Measurements from ENCODE around the gene USP24. TPM values are rescaled to one million over a fixed set of nuclear protein-coding genes. Genes with fewer than 3 reads are reported as not detected.

Gene USP24
- total RNA-seq, 1 donor from 2014 or later: 79.9 TPM

DNA sequence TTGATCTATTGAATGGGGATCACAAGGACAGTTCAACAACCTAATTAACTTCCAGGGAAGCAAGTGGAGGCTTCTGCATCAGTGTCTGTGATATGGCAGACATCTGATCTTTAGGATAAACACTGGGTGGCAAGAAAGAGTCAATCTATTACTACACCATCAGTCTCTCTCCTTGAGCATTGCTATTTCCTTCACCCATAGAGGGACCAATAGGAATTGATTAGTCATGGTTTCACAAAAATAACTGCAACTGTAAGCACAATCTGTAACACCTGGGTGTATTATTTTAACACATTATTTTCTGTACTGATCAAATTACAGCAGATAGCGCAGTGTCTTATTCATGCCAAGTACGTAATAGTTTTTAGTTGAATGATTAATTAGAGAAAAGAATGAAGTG is 50.3 kb downstream of the USP24 start:
- no peak for DNase-seq (ENCODE audit: low read depth)

DNA sequence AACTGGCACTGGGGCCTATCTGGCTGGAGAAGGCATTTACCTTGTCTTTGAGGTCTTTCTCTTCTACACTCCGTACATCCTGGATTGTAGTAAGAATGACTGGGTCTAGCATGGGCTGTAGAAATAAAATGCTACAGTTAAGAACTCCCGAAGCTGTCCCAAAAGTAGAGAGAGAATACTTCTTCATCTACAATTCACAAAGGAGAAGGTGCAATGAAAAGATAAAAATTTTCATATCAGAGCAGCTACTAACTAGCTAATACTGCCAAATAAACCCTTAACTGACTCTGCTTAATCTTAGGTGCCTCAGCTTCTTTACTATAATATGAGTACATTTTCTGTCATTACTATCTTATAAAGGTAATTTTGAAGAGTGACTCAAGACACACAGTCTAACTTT is 55.6 kb downstream of the USP24 start:
- DNase-seq (ENCODE audit: low read depth): no peak

DNA sequence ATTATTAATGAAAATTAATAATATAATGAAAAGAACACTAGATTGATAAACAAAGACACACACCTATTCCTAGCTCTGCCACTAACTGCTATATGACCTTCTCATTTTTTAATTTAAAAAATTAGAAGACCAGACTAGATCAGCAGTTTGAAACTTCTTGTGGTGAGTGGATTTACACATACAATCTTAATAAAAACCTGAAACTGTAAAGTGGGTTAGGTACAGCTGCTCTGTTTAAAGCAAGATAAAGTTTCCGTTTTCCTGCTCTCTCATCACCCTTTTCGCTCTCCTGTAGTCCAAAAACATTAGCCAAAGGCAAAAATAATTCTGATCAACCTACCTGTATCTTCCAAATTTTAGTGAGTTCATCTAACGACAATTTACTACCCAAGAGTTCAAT is 58.6 kb downstream of the USP24 start:
- DNase-seq (ENCODE audit: low read depth): no peak

DNA sequence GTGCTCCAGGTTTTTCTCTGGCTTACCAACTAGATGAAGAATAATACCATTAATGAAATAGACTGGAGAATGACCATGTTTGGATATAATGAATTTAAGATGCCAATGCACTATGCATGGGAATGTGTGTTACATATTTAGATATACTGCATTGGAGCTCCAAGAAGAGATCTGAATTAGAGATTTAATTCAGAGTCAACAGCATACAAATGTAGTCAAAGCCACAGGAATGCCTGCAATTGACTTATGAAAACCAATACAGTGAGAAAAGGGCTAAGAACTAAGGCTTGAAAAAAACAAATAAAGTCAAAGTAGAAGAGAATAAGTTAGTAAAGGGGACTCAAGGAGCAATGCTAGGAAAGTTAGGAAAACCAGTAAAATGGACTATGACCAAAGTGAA is 59.1 kb downstream of the USP24 start:
- DNase-seq (ENCODE audit: low read depth): no peak

DNA sequence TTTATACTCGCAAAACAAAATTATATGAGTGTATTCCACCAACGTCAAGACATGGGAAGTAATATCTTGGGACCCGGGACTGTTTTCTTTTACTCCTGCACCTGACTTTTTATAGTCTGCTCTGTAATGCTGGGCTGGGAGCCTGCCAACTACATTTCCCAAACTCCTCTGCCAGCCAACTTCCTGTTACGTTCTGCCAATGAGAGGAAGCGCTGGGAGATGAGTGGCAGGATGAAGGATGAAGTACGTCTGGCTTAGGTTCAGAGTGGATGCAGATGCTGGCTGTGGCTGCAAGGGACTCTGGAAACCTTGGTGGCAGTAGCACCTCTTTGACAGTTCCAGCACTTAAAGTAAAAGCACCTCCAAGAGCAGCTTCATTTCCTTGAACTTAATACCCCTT is 59.6 kb downstream of the USP24 start:
- DNase-seq (ENCODE audit: low read depth): no peak

DNA sequence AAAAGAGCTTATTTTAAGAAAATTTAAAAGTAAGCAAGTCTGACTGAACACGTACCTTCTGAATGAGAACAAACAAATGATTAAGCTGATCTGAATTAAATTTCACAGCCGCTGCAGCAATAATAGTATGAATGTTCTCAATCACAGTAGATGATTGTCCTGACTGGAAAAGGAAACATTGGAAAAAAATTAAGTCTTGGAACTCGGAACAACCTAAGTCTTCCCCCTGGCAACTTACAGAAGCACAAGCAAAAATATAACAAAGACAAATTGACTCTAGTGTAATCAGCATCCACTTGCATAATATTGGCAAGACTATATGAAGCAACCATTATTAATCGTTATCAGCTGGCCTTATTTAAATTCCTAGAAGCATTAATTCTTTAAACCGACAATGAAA is 60.5 kb downstream of the USP24 start:
- DNase-seq (ENCODE audit: low read depth): no peak

DNA sequence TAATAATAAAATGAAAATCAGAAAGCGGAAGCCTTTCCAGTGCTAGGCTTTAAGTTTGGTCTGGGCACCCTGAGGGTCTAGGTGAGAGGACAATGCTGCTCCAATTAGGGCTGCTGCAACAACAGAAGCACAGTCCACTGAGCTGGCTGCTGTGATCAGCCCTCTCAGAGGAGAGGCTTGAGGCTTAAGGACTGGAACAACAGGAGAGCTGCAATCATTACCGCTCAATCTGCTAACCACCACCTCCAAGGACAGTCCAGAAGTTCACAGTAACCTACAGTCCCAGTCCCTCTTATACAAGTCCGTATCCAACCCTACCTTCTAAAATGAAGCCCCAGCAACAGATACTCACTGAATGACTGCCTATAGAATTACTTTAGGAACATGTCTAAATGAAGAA is 62.1 kb downstream of the USP24 start:
- no peak for DNase-seq (ENCODE audit: low read depth)

DNA sequence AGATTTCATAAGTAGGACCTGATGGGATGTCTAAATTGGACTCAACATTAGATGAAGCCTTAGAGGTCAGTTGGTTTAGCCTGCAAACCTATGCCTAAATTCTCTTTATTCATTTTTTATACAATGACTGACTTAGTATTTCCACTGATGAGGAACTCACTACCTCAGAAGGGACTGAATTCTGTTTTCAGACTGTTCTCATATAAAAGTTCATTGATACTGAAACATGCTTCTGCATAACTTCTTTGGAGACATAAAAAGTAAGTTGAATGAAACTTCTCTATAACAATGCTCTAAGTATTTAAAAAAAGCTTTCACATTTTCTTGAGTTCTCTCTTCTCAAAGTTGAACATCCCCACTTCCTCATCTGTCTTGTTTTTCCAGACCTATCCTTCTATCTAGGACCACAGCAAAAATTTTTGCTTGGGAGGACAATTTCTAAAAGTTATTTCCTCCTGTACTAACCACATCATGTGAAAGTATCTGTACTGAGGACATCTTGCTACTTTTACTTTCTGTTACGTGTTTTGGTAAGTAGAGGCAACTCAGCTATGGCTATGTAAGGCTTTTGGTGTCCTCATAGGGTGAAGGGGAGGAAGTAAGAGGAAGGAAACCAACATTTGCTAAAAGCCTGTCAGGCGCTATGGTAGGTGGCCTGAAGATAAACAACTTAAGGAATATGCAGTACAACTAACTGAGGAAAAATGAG is 64.1 kb downstream of the USP24 start:
- DNase-seq (ENCODE audit: low read depth): no peak

DNA sequence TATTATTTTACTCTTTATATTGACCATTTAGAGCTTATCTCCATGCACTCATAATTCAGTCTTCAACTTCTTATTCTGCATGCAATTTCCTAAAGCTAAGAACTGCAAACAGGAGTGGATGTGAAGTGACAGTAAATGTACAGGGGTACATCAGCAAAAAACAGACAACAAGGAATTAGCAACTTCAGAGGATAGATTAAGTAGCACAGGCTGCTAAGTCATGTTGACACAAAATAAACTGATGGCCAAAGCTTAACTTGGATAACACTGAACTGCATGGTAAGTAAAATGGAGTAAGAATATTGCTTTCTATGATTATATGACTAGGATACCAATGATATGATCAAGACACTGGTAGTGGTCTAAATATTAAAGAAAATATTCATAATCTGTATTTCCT is 66.5 kb downstream of the USP24 start:
- no peak for DNase-seq (ENCODE audit: low read depth)

DNA sequence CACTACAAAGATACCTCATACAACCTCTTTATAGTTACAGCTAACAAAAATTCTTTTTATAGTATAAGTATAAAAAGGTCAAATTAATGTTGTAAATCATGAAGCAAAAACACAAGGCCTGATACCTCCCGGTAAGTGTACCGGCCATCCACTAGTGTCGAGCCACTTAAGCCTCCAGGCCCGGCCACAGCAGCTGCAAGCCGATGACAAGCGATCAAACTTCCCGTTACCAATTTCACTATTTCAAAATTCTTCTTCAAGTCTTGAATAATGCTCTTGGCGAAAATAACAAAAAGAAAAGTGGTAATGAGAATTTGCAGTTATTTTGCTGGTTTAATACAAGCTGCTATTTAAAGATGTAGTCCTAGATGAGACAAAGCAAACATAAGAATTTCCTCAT is 67.6 kb downstream of the USP24 start:
- no peak for DNase-seq (ENCODE audit: low read depth)

DNA sequence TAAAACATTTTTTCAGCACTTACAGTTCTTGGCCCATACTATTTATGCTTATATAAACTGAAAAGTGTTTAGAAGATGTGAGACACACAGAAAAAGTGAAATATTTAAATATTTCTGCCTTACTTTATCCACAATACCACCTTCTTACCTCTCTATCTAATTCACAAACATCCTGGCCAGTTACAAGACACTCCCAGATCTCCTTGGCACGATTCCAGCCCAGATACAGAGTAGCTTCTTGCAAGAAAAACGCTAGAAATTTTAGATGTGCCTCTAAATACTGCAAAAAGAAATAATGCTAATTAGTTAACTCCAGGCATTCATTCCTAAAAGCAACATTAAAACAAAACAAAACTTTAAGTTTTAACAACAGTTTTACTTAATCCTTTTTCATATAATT is 68.4 kb downstream of the USP24 start:
- DNase-seq (ENCODE audit: low read depth): no peak

DNA sequence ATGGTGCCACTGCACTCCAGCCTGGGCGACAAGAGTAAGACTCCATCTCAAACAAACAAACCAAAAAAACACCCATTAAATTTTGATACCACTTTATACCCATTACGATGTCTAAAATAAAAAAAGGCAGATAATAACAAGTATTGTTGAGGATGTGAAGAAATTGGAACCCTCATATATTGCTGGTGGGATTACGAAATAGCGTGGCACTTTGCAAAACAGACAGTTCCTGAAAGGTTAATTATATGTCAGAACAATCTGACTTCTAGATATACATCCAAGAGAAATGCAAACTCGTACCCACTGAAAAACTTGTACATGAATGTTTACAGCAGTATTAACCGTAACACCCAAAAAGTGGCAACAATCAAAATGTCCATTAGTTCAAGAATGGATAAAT is 70.3 kb downstream of the USP24 start:
- no peak for DNase-seq (ENCODE audit: low read depth)

DNA sequence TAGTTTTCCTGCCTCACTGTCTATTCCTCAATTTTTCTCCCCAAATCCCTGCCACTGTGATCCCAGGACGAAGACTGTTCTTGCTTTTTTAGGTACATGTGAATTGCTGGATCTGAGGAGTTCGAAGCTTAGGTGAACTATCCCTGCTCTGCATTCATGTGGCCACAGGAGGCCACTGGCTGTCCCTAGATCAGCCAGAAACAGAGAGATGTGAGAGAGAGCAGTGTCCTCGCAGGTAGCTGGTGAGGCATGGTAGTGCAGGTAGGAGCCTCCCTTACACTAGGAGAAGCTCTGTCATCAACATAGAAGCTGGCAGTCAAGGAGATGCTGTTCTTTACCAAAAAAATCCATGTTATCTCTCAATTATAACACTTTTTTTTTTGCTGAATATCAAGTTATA is 71.5 kb downstream of the USP24 start:
- no peak for DNase-seq (ENCODE audit: low read depth)

DNA sequence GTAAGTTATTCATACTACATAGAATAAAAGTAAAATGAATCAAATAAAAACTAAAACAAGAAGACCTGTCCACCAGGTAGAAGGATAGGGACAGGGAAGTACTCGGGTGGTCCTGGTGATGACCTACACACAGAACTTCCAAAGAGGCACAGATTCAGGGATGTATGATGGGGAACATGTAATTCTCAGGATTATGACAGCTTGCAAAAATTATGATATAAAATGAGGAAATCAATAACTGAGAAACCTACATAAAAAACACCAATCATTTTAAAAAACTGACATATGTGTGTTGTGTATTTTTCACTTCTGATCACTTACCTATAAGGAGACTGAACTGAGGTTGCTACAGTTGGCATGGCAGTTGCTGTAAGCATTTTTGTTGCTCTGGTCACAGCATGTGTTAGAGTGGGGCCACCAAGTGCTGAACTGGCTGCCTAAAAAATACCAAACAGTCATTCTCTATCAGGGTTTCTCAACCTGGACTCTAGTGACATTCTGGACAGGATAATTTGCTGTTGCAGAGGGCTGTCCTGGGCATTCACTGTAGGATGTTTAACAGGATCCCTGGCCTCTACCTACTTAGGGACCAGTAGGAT is 73.8 kb downstream of the USP24 start:
- no peak for DNase-seq (ENCODE audit: low read depth)

DNA sequence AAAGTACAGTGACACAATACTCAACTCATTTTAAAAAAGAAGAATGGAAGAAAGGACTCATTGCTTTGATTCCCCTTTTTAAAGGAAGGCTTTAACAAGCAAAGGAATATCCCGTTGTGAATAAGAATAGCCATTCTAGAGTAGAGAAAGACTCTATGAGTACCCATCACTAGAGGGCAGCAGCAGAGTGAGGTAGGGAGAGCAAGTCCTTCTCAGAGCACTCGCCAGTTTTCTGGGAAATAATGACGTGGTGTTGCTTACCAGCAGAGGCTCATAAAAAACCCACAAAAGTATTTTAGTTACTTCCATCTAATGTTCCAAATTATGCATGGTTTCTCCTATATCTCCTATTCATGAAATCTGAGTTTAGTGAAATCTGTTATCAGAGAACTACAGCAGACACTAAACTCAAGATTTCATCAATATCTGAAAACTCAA is 74.6 kb downstream of the USP24 start:
- DNase-seq (ENCODE audit: low read depth): peak; percentile 87

DNA sequence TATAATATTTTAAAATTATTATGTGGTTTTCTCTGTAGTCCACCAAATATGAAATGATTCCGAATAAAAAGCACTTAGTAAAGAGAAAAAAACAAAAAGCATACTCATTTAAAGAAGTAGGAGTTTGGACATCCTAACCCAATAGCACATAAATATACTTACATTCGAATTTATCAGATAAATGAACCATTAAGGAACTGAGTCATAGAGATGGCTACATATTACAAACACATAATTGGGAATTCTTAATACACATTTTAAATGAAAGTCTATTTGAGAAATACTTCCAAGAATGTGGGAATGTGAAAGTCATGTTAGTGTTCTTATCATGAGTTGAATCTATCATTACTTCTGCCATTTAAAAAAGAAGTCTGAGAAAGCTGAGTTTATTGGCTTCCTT is 75.0 kb downstream of the USP24 start:
- no peak for DNase-seq (ENCODE audit: low read depth)

DNA sequence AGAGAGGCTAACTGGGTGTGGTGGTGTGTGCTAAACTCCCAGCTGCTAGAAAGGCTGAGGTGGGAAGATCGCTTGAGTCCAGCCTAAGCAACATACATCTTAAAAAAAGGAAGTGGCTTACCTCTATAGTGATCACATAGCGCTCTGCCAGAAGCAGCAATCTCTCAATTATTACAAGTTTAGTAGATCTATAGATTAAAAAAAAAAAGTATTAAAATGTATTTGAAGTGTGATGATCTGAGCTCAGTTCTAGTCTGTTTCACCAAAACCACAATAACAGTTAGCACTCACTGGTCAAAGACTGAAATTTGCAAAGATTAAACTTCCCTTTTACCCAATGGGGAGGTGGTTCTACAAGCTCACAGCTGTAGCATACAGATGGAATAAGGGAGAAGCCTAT is 76.3 kb downstream of the USP24 start:
- DNase-seq (ENCODE audit: low read depth): no peak

DNA sequence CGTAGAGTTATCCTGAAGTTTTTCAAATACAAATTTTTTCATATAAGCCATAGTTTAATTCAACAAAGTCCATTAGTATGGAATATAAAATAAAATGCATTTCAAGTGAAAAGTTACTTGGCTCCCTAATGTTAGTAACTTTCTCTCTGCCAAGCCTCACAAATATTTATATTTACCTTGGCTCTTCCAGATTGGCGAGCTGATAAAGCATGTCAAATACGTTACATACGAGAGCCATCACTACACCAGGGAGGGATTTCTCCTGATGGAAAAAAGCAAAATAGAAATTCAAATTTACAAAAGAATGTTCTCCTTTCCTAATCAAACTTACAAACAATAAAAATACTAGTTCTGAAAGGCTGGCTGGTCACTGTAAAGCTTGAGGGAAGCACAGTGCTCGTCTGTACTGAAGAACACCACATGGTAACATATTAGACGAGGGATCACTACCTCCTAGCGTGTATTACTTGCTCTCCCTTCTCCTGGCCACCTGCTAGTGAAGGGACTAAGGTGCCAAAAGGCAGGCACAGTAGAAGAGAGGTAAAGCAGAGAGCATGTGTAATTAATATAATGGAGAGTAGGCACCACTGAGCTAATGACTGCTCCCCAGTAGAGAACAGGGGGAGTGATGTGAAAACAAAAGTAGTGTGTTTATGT is 80.9 kb downstream of the USP24 start:
- DNase-seq (ENCODE audit: low read depth): no peak

DNA sequence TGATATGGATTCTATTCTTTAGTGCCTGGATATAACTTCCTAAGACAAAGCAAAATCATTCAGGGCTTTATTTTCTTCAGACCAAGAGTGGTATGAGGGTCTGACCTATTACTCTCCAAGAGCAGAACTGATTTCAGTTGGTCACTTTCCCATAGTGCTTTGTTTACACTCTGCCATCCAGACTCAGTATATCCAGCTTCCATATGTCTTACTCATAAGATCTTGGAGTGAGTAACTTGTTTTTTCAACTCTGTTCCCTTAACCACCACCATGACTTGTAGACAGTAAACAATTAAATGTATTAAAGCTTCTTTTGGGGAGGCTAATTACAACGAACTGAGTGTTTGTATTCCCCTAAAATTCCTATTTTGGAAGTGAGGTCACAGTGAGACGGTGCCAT is 83.4 kb downstream of the USP24 start:
- peak; percentile 83 for DNase-seq (ENCODE audit: low read depth)

DNA sequence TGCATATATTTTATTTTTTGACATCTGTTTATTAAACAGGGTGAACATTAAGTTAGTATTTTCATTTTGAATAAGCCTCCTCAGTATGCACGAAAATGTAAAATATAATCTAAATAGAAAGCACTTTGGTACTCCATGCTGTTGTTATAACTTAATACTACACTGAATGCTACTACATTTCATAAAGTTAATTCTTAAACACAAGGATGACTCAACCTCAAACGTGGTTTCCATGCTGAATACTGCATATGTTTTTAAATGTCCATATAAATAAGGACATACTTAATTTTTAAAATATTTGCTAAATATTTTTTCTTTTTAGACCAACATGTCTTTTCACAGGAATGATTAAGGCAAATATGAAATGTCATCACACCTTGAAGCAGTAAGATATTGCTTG is 83.9 kb downstream of the USP24 start:
- DNase-seq (ENCODE audit: low read depth): peak; percentile 70

DNA sequence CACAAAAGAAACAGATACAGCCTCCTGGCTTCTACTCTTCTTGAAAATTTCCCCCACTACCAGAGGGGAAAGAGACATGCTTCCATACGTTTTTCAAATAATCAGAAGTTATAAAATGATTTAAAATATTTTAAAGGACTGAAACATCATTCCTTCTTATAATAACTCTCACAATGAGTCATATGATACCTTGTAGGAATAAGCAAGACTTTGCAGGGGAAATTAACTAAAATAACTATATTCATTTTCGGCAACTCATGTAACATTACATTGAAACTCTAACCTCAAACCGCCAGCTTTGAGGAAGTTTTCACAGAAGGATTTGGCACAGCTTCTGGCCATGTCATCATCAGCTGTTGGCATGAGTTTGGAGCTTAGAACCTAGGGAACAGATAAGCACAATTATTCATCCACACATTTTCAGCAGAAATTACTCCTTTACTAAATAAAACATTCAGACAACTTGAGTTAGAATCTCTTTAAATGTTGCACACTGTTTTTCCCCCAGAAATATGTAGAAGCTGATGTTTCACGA is 85.9 kb downstream of the USP24 start:
- DNase-seq (ENCODE audit: low read depth): peak; percentile 36

DNA sequence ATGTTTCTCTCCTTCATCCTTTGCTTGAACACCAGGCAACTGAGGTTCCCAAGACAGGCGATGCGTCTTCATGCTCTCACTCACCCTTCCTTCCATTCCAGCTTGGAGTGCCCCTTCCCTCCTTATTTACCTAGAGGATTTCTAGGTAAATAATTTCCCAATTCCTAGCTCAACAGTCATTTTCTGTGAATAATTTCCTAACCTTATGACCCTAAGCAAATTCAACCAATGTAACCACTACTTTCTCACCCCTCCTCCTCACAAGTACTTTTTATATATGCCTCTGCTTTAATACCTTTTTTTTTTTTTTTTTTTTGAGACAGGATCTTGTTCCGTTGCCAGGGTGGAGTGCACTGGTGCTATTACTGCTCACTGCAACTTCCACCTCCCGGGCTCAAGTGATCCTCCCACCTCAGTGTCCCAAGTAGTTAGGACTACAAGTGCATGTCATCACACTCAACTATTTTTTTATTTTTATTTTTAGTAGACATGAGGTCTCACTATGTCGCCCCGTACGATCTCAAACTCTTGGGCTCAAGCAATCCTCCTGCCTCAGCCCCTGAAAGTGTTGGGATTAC is 86.7 kb downstream of the USP24 start:
- peak; percentile 98 for DNase-seq (ENCODE audit: low read depth)

DNA sequence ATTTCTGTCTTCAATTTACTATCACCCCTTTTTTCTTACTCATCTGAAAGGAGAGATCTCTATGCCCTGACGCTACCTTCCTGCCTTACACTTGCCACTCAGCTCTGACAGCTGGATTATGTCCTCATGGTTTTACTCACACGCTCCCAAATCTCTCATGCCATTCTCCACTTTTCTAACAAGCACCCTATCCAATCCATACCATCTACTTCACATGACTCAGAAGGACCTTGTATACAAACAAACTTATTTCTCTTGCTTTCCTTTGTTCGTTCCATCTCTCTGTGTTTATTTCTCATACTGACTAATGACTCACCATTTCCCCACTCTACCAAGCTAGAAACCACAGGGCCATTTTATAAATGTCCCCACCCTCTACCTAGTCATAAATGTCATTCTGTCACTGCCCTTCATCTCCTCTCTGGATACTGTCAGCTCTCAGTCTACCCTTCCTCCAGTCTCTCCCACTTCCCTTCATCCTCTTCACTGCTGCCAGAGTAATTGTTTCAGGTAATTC is 87.3 kb downstream of the USP24 start:
- DNase-seq (ENCODE audit: low read depth): peak; percentile 85
